Measurements from ENCODE around the gene DPF3.

Gene DPF3

DNA sequence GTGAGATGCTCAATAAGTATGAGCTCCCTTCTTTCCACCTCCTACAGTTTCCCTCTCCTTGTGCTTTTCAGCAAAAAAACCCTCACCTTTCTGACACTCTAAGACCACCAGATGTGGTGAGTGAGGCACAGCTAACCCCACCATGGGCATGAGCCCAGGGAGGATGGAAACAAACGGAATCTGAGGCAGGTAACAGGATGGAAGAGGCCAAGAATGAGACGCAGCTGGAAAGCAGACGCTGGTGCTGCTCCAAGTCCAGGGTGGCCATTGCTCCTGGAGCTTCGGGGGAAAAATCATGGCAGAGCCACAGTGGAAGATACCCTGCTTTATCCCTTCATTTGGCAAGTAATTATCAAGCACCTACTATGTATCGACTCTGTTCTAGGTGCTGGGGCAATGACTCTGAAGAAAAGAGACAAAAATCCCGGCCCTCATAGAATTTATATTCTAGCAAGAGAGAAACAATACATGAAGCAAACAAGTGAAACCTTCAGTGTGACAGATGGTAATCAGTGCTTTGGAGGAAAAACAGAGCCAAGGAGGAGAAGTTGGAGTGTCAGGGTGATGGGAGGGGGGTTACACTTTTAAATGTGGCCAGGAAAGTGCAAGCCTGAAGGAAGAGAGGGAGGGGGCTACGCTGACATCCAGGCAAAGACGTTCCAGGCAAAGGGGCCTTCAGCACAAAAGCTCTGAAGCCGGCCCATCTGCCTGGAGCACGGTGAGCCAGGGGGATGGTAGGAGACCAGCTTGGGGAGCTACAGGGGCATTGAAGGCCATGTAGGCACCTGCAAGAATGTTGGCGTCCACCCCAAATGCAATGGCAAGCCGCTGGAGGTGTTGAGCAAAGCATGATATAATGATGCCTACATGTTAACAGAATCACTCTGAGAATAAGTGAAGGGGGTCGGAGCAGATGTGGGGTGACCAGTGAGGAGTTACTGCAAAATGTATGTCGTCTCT, 154.2 kb downstream of the DPF3 start:
- DNase-seq = no peak

DNA sequence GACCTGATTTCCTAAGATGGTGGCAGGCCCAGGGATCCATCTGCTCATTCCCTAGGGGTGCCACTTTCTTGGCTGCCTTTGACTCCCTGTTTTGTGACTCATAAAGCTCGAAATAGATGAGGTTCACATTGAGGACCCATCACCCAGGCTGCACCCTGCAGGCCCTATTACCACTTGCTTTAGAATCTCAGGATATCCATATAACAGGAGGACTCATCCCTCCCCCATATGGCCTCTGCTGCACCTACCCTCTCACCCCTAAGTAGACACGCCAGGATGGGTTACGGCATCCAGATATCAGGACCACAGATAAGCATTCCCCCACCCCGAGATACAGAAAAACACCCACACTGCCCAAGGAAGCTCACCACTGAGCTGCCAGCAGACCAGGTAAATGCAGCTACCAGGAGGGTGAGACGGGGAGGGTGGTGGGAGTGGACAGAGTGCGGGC, 155.7 kb downstream of the DPF3 start:
- DNase-seq = no peak

- DNase-seq = no peak
Observed at GRCh38 chr14:72737560-72737943, 156.3 kb downstream of the DPF3 start.

GRCh38 chr14:72736786-72737559, 156.9 kb downstream of the DPF3 start:
- DNase-seq = no peak

DNA sequence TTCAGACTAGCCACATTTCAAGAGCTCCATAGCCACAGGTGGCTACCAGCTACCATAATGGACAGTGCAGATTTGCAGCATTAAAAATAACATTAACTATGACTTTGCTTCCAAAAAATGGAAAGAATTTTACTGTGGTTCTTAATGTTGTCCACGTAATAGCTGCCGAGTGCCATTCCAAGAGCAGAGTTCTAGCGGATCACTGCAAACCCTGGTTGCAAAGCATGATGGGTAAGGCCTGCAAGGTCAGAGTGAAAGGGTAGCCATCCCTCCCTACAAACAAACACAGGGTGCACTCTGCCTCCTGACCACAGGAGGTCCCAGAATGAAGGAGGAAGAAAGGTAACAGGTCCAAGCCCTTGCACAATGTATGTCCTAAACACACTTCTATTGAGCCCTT, 157.6 kb downstream of the DPF3 start:
- DNase-seq = no peak

DNA sequence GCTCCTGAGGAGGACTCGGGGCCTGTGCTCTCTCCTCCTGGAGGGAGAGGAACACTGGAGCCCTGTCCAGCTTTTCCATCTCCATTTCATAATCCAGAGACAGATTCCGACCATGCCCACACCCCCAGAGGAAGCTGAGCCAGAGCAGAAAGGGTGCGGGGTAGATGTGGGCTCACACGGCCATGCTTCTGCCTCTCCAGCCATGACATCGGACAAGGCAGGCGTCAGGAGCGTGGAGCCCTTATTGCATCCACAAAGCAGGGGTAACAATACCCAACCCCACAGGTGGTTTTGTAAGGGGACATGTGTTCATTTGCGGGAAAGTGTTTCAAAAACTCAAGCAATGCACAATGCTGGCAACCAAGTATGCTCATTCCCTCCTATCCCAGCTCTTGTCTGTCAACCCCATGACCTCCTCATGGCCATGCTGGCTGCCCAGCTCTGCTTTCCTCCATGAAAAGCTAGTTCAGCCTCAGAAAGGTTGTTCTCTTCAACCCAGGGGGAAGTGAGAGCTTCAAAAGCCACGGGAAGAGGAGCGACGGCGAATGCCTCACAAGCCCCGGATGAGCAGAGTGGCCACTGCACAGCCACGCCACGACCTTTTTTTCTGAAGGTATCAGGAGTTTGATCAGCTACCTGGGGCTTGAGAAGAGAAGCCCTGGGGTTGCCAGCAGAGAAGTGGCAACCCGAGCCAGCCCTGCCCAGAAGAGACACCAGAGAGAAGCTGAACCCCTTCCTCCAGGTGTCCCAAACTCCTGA, 161.7 kb downstream of the DPF3 start:
- DNase-seq = no peak

- no peak for DNase-seq
Observed at GRCh38 chr14:72731252-72732020, 162.5 kb downstream of the DPF3 start.

DNA sequence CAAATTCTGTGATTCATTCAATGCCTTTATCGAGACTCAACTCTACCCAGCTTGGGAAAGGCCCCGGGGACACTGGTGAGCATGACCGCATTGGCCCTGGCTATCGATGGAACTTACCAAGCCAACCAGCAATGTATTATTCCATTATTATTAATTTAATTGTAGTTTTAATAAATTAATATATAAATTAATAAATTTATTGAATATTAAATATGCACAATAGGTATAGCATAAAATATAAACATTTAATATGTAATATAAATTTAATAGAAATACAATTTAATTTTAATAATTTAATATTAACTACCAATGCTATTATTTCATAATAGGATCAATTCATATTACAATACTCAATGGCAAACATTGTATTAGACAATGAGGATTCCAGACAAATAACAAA, 163.4 kb downstream of the DPF3 start:
- DNase-seq = no peak

GRCh38 chr14:72726444-72726843, 167.5 kb downstream of the DPF3 start:
- DNase-seq = no peak

DNA sequence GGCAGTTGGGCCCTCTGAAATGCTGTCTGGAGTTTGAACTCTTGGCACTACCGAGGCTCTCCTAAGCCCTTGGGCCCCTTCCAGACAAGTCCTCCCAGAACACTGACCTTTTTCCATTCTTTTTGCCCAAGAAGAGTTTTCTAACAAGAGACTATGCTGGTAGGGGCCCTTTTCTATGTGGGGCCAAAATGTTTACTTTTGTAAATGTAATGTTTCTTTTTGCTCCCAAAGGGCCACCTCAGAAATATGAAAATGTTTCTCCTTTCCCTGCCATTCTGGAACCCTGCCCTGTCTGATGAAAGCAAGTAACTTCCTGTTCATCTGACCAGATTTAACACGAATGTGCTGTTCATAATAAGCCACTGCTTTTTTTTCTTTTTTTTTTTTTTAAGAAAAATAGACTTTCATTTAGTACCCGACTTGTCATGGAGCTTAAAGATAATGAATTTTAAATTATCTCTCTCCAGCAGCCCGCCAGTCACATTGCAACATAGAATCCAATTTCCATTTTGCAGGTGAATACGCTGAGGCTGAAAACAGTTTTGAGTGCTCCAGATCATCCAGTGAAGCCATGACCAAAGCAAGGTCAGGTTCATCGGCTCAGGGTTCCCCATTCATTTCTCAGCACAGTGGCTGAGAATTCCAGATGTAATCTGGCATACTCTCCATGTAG, 169.9 kb downstream of the DPF3 start:
- DNase-seq = no peak

DNA sequence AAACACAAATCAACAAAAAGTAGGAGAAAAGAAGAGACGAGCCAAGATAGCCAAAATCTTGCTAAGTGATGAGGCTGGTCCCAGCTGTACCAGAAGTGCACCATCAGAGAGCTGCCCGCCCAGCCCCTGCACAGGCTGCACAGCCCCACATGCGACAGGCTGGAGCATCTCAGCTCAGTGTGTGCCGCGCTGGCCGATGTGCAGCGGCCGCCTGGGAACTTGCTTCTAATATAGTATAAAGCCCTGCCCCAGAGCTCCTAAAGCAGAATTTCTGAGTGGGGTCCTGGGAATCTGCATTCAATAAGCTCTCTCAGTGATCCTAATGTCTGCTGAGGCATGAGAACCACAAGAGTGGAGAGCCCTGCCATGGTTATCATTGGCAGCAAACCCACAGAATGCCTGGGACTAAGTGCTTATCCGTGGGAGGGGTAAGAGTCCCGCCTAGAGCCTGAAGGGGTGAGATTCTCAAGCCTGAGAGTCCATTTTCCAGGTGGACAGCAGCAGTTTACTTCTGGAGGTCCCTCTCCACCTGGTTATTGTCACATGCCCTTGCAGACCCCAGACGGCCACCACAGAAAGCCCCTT, 171.6 kb downstream of the DPF3 start:
- DNase-seq = no peak

- DNase-seq = no peak
Observed at GRCh38 chr14:72721083-72721482, 172.8 kb downstream of the DPF3 start.

DNA sequence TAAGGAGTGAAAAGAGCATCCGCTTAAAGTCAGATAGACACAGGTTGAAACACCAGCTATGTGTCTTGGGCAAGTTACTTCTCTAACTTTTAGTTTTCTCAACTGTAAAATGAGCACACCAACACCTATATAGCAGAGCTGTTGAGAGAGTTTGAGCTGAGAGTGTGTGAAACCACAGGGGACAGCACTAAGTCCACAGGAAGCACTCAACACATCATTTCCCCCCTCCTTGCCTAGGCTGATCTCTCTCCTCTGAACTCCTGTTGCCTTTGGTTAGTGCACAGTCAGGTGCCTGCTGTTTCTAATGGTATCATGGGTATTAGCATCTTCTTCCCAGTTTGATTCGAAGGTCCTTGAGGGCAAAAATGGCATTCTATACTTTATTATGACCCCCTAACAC, 176.7 kb downstream of the DPF3 start:
- DNase-seq = no peak

- DNase-seq = no peak
Observed at GRCh38 chr14:72716476-72716875, 177.4 kb downstream of the DPF3 start.

DNA sequence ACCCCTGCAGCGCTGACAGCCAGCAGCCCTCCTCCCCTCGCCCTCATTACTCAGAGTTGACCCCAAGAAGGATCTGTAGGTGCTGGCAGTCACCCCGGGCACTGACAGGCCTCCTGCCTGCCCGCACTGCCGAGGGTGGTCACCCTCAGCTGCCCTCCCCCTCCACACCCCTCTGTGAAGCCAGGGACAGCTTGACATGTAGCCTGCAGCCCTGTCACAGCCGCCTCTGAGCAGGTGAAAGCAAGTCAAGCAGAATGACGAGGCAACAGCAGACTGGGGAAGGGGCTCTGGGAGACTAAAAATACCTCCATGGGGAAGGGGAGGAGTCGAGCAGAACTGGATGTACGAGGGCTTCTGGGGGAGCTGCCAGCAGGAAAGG, 178.1 kb downstream of the DPF3 start:
- DNase-seq = no peak

- no peak for DNase-seq
Observed at GRCh38 chr14:72715215-72715849, 178.6 kb downstream of the DPF3 start.

DNA sequence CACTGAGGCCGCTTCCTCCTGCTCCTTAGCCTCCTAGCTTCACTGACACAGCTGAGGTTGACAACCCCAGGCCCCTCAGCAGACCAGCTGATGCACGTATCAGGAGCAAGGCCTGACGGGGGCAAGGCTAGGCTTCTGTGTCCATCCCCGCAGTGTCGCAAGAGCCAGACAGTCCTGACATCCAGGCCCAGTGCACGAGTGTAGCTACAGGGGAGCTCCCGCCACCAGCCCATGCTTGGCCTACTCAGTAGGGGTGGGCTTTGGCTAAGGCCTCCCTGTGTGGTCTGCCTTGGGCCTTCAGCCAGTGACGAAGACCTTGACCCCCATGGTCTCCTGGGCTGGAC, 179.1 kb downstream of the DPF3 start:
- no peak for DNase-seq

DNA sequence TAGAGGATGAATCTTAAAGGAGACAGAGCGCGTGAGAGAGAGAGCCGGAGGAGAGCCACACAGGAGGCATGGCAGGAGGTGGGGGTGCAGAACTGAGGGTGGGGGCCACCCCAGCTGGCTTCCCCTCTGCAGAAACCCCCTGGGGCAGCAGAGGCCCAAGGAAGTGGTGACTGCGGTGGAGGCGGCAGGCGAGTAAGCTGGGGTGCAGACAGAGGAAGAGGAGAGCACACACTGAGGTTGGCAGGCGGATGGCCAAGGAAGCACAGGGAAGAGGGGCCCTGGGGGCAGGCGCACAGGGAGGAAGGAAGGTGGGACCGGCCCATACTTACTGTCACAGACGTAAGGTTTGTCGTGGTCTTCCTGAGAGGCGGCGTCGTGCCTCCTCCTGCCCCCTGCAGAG, 179.8 kb downstream of the DPF3 start:
- no peak for DNase-seq

GRCh38 chr14:72711936-72712335, 182.0 kb downstream of the DPF3 start:
- no peak for DNase-seq

GRCh38 chr14:72709916-72710611, 183.8 kb downstream of the DPF3 start:
- no peak for DNase-seq

All from NCI-H510A treated with DMSO at 0.1 percent for 48 hours (cell line).